ENCODE results near the gene ZNF785.
A peak's percentile ranks its signal among the peaks of the same experiment; 100 is the strongest.

ZNF785 gene

GRCh38 chr16:30539000-30539964 lies 46.2 kb downstream of the ZNF785 start:
- no peak for DNase-seq

DNA sequence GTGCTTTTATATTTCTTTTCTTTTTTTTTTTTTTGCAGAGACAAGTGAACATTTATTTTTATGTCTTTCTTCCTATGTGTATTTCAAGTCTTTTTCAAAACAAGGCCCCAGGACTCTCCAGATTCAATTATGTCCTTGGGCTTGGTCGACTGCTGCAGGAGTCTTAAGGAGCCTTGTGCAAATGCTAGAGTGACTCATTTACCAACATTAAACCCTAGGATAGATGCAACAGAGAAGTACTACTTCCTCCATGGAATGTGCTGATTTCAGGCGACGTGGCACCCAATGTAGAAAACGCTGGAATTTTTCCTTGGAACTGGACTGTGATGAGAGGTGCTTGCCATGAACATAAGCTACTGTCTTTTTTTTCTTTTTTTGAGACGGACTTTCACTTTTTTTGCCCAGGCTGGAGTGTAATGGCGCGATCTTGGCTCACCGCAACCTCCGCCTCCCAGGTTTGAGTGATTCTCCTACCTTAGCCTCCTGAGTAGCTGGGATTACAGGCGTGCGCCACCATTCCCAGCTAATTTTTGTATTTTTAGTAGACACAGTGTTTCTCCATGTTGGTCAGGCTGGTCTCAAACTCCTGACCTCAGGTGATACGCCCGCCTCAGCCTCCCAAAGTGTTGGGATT lies 49.0 kb downstream of the ZNF785 start:
- peak; percentile 55 to 75 (median 70) for DNase-seq

DNA sequence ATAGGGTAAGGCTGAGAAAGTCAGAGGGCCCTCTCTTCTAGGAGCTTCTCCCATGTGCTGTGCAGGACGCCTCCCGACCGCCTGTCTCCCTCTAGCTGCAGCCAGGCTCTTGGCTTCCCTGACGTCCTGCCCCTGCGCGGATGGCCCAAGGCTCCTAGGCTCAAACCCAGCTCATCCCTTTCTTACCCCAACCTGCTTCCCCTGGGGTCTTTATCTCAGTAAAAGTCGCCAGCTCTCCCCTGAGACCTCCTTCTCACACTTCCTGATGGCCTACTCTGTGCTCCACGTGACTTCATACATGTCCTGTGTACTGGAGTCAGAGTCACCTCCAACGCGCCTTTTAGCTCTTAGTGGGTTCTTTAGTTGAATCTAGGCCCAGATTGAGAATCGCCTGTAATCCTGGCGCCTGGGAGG lies 49.7 kb downstream of the ZNF785 start:
- DNase-seq: peak; percentile 68 to 81 (median 71)

GRCh38 chr16:30535106-30535776 lies 50.3 kb downstream of the ZNF785 start:
- DNase-seq: peak in 2 of 3 donors; percentile 24 to 31

DNA sequence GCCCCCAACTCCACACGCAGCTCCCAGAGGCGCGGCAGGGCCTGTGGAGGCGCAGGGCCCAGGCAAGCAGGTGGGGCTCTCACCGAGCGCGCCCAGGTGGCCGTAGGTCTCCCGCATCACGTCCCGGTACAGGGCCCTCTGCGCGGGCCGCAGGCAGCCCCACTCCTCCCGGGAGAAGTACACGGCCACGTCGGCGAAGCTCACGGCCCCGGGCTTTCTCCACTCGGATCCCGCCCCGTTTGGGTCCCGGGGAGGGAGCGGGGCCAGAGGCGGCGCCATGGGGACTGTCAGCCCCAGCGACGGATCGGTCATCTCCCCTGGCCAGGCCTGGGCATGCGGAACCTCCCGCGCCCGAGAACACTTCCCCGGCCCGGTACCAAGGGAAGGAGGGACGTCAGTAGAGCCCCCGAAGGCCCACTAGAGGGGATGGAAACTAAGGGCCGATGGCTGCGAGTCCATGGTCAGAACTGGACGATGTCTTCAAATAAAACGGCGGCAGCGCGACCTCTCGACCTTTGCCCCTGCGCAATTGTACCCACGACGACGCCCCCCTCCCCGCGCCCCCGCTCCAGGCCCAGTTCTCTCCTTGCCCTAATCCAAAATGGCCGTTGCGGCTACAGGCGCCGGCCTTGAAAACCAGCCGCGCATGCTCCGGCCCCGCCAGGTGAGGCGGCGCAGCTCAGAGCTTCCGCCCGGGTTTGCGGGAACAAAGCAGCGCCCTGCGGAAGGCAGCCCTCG lies 51.0 kb downstream of the ZNF785 start, which contains the start of gene ZNF747:
TSS of gene ZNF747 (minus strand) at position 491 of the 738 bp plus-strand sequence. CDS start at position 312, 179 bp downstream.
- peak; percentile 80 to 90 (median 84) for DNase-seq

GRCh38 chr16:30533748-30534367 lies 51.6 kb downstream of the ZNF785 start:
- no peak for DNase-seq

DNA sequence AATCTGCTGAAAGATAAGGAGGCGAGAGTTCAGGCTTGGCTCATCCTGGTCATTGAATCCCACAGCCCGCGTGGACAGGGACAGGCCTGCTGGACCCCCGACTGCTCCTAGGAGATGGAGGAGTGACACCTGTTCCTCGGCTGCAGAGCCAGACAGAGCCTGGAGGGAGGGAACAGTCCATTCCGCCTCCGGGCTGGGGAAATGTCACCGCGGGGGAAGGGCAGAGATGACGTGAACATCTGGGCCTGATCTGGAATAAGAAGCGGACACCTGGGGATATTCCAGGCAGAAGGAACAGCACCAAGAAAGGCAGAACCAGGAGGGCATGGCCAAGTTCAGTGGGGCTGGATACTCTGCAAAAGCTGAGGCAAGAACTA lies 52.4 kb downstream of the ZNF785 start:
- DNase-seq: no peak

DNA sequence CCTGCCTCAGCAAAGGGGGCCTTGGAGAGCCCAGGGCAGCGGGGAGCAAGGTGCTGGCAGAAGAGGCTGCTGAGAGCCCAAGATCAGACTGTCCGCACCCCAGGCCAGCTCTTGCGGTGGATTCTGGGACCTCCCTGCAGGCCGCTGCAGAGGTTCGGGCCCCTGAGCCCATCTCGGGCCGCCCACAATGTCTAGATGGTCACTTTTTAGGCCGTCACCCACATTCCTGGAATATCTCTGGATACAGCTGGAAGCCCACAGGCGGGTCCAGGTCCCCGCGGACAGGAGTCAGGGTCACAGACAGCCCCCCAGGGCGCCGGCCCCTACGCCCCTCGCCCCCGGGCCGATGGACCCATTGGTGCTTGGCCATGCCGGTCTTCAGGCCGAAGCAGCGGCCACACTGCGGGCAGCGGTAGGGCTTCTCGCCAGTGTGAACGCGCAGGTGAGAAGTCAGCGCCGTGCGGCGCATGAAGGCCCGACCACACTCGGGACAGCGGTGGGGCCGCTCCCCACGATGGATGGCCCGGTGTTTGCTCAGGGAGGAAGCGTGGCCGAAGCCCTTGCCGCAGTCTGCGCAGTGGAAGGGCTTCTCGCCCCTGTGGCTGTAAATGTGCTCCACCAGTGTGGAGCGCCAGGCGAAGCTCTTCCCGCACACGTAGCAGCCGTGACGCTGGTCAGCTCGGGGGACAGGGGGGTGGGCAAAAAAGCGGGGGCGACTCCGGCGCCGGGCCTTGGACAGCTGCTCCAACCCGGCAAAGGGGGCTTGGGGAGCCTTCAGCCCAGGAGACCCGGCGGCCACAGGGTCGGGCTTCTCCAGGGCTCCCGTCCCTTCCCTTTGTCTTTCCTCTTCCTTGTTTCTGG lies 53.0 kb downstream of the ZNF785 start:
- DNase-seq: no peak

All from suppressor macrophage treated with lipopolysaccharide for 1 hour (primary cell).